Ovary (tissue), 9 donors: ENCODE results near the gene ZFYVE1. TPM values are rescaled to one million over a fixed set of nuclear protein-coding genes. Genes with fewer than 3 reads are reported as not detected.

Experiments
- DNase-seq, 5 donors: peaks; one replicate each; pipeline ENCODE4 v3.0.0-alpha.2; 2019 to 2020
- H3K27ac ChIP-seq, 2 donors: fragments of 200-600 bp; one replicate each; pipeline versions ENCODE4 v1.5.1 to v1.8.0; 2019 to 2022
- H3K27me3 ChIP-seq: fragments of 200-600 bp; one replicate; pipeline ENCODE4 v1.8.0; 2022
- H3K36me3 ChIP-seq: fragments of 200-600 bp; sonication (generic); one replicate; pipeline ENCODE4 v1.5.1; 2019
- H3K4me1 ChIP-seq: one replicate; pipeline ENCODE4 v1.8.1; 2013; ENCODE audit warnings: mild to moderate bottlenecking, moderate library complexity; ENCODE audit not compliant: insufficient read depth
- H3K4me3 ChIP-seq: fragments of 200-600 bp; sonication (generic); one replicate; pipeline ENCODE4 v1.5.1; 2017
- H3K9me3 ChIP-seq, 2 donors: fragments of 200-600 bp in 1 of 2; sonication (generic) in 1 of 2; one replicate each; pipeline versions ENCODE4 v1.5.1 to v1.8.1; 2013 to 2019; ENCODE audit warnings: mild to moderate bottlenecking in 1 of 2, moderate library complexity in 1 of 2
- CTCF ChIP-seq, 3 donors: fragments of 450-650 bp in 2 of 3; fragments of 200-600 bp in 1 of 3; IDR thresholded peaks; one replicate each; pipeline versions ENCODE4 v1.5.1 to v1.8.0; 2016 to 2022; ENCODE audit warnings: antibody characterized with exemption in 3 of 3, mild to moderate bottlenecking in 1 of 3
- EP300 ChIP-seq: sonication (generic); formaldehyde crosslinking; IDR thresholded peaks from one replicate; pipeline ENCODE4 v1.6.1; 2017; ENCODE audit warnings: antibody characterized with exemption
- POLR2A ChIP-seq: fragments of 450-650 bp; IDR thresholded peaks from one replicate; pipeline ENCODE4 v1.6.1; 2017; ENCODE audit warnings: antibody characterized with exemption, mild to moderate bottlenecking, moderate library complexity
- WGBS, 3 donors: extraction: QIAGEN DNeasy Blood & Tissue Kit in 1 of 3; methylation state at CpG; one replicate each; pipeline versions ENCODE4 v1.1.5 to v1.1.7; 2013 to 2017; 5-methylcytosine and 5-hydroxymethylcytosine counted together
- intact Hi-C, 4 donors: fragments of 100-400 bp; cut with DNase I; formaldehyde crosslinking; loops; one replicate each; pipeline versions ENCODE4 v1.11.0 to v1.15.1; 2022 to 2023
- polyA plus RNA-seq, 2 donors: library from polyadenylated mRNA; stranded (reverse); fragments of 200-250 nt in 1 of 2; fragments of 350-450 nt in 1 of 2; fragmentation: Illumina TruSeq in 1 of 2; extraction: RNeasy Lipid Tissue Mini Kit (QIAGEN cat#74804) in 1 of 2; gene quantifications; one replicate each; pipeline ENCODE4 v1.2.3, GENCODE V29; 2013 to 2014
- small RNA-seq: library from RNA; depleted of rRNA; stranded (forward); fragments of <200 nt; gene quantifications from one replicate; pipeline ENCODE3, GENCODE V24; 2016
- total RNA-seq, 7 donors: library from RNA; depleted of rRNA in 2 of 7; stranded (reverse); fragments of >200 nt in 2 of 7; fragmentation: NEBNext Ultra II Directional in 3 of 7; extraction: Animal tissue kit (Norgen Biotek cat#: 25700) in 3 of 7; gene quantifications; one replicate each; pipeline versions ENCODE4 v1.1.0 to v1.2.4, GENCODE V29; 2016 to 2023
- donor health status: DM: no; HTN: no; CAD: no; lungs with moderate emphysema.
- donor health status: DM: no; HTN: no; CAD: no.
- donor health status: Bipolar disorder and iron deficiency.
- donor health status: DM: yes; HTN: yes; CAD: no.
- donor health status: DM: no; HTN: no; CAD: no.
- donor health status: DM: yes; HTN: yes; CAD: no.

Gene ZFYVE1
- total and polyA plus RNA-seq, 9 donors: 8.6 to 17.6 (median 12.3) TPM

- 90 to 97% (median 91%) methylated on average over 2 of the region's 2 CpGs for WGBS, 3 donors
- intact Hi-C loops: no loop called here
- Histone ChIP-seq H3K4me3 (no peak overlapping the region), H3K27me3 (no peaks in the 10 kb centered on the region), H3K27ac (no peak overlapping the region), H3K4me1 (no peaks in the 10 kb centered on the region), H3K9me3 (no peaks in the 10 kb centered on the region), H3K36me3 (no peaks in the 10 kb centered on the region)
- TF ChIP-seq EP300 (no peak), POLR2A (no peak), CTCF (IDR thresholded peaks at IDR 0.05) (no peak)
- no peak for DNase-seq
Observed at GRCh38 chr14:72920008-72920407, 106.9 kb downstream of the ZFYVE1 start.

Small RNAs within 50 kb of the gene (small RNA-seq; reads per million reads assigned to genes)
- gene RN7SL586P: not detected

Other genes starting within 250 kb of the ZFYVE1 start
- 10 to 100 TPM in 6 of 7 donors, 1 to 10 TPM in 1; 8.0 to 34.4 (median 23.0) TPM for gene DPF3, start 133.0 kb downstream of the ZFYVE1 start, total RNA-seq
- gene DPF3, start 133.0 kb downstream of the ZFYVE1 start, polyA plus RNA-seq: 1 to 10 TPM; 6.3 to 8.9 TPM
- gene DCAF4, start 100.6 kb downstream of the ZFYVE1 start, total RNA-seq: 10 to 100 TPM; 13.9 to 31.1 (median 21.8) TPM
- gene DCAF4, start 100.6 kb downstream of the ZFYVE1 start, polyA plus RNA-seq: 10 to 100 TPM; 12.2 to 19.7 TPM
- 10 to 100 TPM; 38.6 to 81.0 (median 61.1) TPM for gene RBM25, start 31.4 kb upstream of the ZFYVE1 start, total RNA-seq
- gene RBM25, start 31.4 kb upstream of the ZFYVE1 start, polyA plus RNA-seq: 10 to 100 TPM; 29.1 to 67.3 TPM
- 10 to 100 TPM; 33.4 to 48.8 (median 44.0) TPM for gene PSEN1, start 109.4 kb upstream of the ZFYVE1 start, total RNA-seq
- 10 to 100 TPM; 21.7 to 73.1 TPM for gene PSEN1, start 109.4 kb upstream of the ZFYVE1 start, polyA plus RNA-seq
- 10 to 100 TPM in 6 of 7 donors, 1 to 10 TPM in 1; 4.6 to 35.4 (median 19.6) TPM for gene PAPLN, start 210.4 kb upstream of the ZFYVE1 start, total RNA-seq
- 10 to 100 TPM in 1 of 2 donors, 1 to 10 TPM in 1; 9.3 to 18.3 TPM for gene PAPLN, start 210.4 kb upstream of the ZFYVE1 start, polyA plus RNA-seq